IPS DF 6.9 (cell line): ENCODE measurements around the gene CCDC86.
A peak's percentile ranks its signal among the peaks of the same experiment; 100 is the strongest.

Experiments
- DNase-seq: peaks from one replicate; pipeline ENCODE4 v3.0.0-alpha.2; 2013; ENCODE audit warnings: low read depth, low spot score
- H3K27ac ChIP-seq: one replicate; pipeline ENCODE4 v1.5.1; 2013; ENCODE audit warnings: low read length, control low read depth
- H3K27me3 ChIP-seq: 2 replicates; pipeline ENCODE4 v1.6.1; 2013; ENCODE audit warnings: mild to moderate bottlenecking, low read length; ENCODE audit not compliant: control insufficient read depth, insufficient read depth
- H3K36me3 ChIP-seq: 2 replicates; pipeline ENCODE4 v1.6.1; 2013; ENCODE audit warnings: low read length; ENCODE audit not compliant: control insufficient read depth, insufficient read depth
- H3K4me1 ChIP-seq: 2 replicates; pipeline ENCODE4 v1.6.1; 2013; ENCODE audit warnings: low read length; ENCODE audit not compliant: control insufficient read depth, insufficient read depth
- H3K4me3 ChIP-seq: 2 replicates; pipeline ENCODE4 v1.5.1; 2013; ENCODE audit warnings: mild to moderate bottlenecking, low read length
- H3K9me3 ChIP-seq: 2 replicates; pipeline ENCODE4 v1.6.1; 2013; ENCODE audit warnings: low read length, inconsistent platforms; ENCODE audit not compliant: control insufficient read depth, insufficient read depth
- WGBS: extraction: QIAGEN DNeasy Blood & Tissue Kit; methylation state at CpG from one replicate; pipeline ENCODE4 v1.1.7; 2013; ENCODE audit warnings: mixed read lengths, missing lambda C conversion rate; ENCODE audit not compliant: insufficient read length, insufficient coverage; 5-methylcytosine and 5-hydroxymethylcytosine counted together

CCDC86 gene

GRCh38 chr11:60831143-60831500, 10.8 kb upstream of the CCDC86 start:
- H3K9me3 ChIP-seq = no peaks in the 10 kb centered on the region
- H3K4me3 ChIP-seq = no peak overlapping the region
- H3K36me3 ChIP-seq = no peaks in the 10 kb centered on the region
- no CpG with 5 or more reads among the region's 8 CpGs for WGBS
- H3K27me3 ChIP-seq = no peaks in the 10 kb centered on the region; the same call in 1 of the 2 replicates
- DNase-seq = no peak
- H3K4me1 ChIP-seq = no peaks in the 10 kb centered on the region
- H3K27ac ChIP-seq = no peak overlapping the region

- no peaks in the 10 kb centered on the region for H3K4me1 ChIP-seq
- WGBS = no CpG with 5 or more reads among the region's 7 CpGs
- H3K27ac ChIP-seq = no peak overlapping the region
- no peak for DNase-seq
- H3K9me3 ChIP-seq = no peaks in the 10 kb centered on the region
- H3K27me3 ChIP-seq = no peaks in the 10 kb centered on the region; the same call in 1 of the 2 replicates
- no peak overlapping the region for H3K4me3 ChIP-seq
- H3K36me3 ChIP-seq = no peaks in the 10 kb centered on the region
These were observed 10.3 kb upstream of the CCDC86 start for GRCh38 chr11:60831501-60832079.

GRCh38 chr11:60834742-60835533, 7.0 kb upstream of the CCDC86 start:
- no peak overlapping the region for H3K27ac ChIP-seq
- DNase-seq = no peak
- H3K36me3 ChIP-seq = no peaks in the 10 kb centered on the region
- no peaks in the 10 kb centered on the region; the same call in 1 of the 2 replicates for H3K27me3 ChIP-seq
- WGBS = no CpG with 5 or more reads among the region's 7 CpGs
- no peaks in the 10 kb centered on the region for H3K4me1 ChIP-seq
- H3K9me3 ChIP-seq = no peaks in the 10 kb centered on the region
- H3K4me3 ChIP-seq = no peak overlapping the region

- no peaks in the 10 kb centered on the region for H3K4me1 ChIP-seq
- no peaks in the 10 kb centered on the region for H3K36me3 ChIP-seq
- no peaks in the 10 kb centered on the region for H3K9me3 ChIP-seq
- DNase-seq = no peak
- H3K27ac ChIP-seq = no peak overlapping the region
- no CpG with 5 or more reads among the region's 3 CpGs for WGBS
- no peaks in the 10 kb centered on the region; the same call in 1 of the 2 replicates for H3K27me3 ChIP-seq
- no peak overlapping the region for H3K4me3 ChIP-seq
These were observed 6.4 kb upstream of the CCDC86 start for GRCh38 chr11:60835534-60835846.

GRCh38 chr11:60836866-60837515, 4.9 kb upstream of the CCDC86 start:
- Histone ChIP-seq H3K4me1 (no peaks in the 10 kb centered on the region), H3K27me3 (no peaks in the 10 kb centered on the region; the same call in 1 of the 2 replicates), H3K9me3 (no peaks in the 10 kb centered on the region), H3K4me3 (no peak overlapping the region), H3K36me3 (no peaks in the 10 kb centered on the region), H3K27ac (no peak overlapping the region)
- no CpG with 5 or more reads among the region's 9 CpGs for WGBS
- no peak for DNase-seq

GRCh38 chr11:60838132-60838531, 3.8 kb upstream of the CCDC86 start:
- Histone ChIP-seq H3K27ac (no peak overlapping the region), H3K9me3 (no peaks in the 10 kb centered on the region), H3K4me3 (no peak overlapping the region), H3K4me1 (no peaks in the 10 kb centered on the region), H3K36me3 (no peaks in the 10 kb centered on the region), H3K27me3 (no peaks in the 10 kb centered on the region; the same call in 1 of the 2 replicates)
- DNase-seq = no peak
- no CpG with 5 or more reads among the region's 7 CpGs for WGBS

- Histone ChIP-seq H3K9me3 (no peaks in the 10 kb centered on the region), H3K27me3 (no peaks in the 10 kb centered on the region), H3K36me3 (no peaks in the 10 kb centered on the region), H3K27ac (no peak overlapping the region), H3K4me3 (no peak overlapping the region), H3K4me1 (peaks cover 1% of the 10 kb centered on the region; the same call in 1 of the 2 replicates)
- DNase-seq = no peak
- no CpG with 5 or more reads among the region's 14 CpGs for WGBS
These were observed 1.2 kb upstream of the CCDC86 start for GRCh38 chr11:60840470-60841430.

GRCh38 chr11:60842668-60843600, 1.0 kb downstream of the CCDC86 start:
- Histone ChIP-seq H3K4me1 (peaks cover 1% of the 10 kb centered on the region; the same call in 1 of the 2 replicates), H3K27me3 (no peaks in the 10 kb centered on the region), H3K36me3 (no peaks in the 10 kb centered on the region; the same call in 1 of the 2 replicates), H3K4me3 (peak overlapping the region; percentile 87), H3K9me3 (no peaks in the 10 kb centered on the region), H3K27ac (no peak overlapping the region)
- no CpG with 5 or more reads among the region's 23 CpGs for WGBS
- DNase-seq = no peak

- Histone ChIP-seq H3K27ac (no peak overlapping the region), H3K27me3 (no peaks in the 10 kb centered on the region), H3K36me3 (peaks cover 12% of the 10 kb centered on the region), H3K4me1 (peaks cover 1% of the 10 kb centered on the region; the same call in 1 of the 2 replicates), H3K9me3 (no peaks in the 10 kb centered on the region), H3K4me3 (no peak overlapping the region)
- no peak for DNase-seq
- WGBS = no CpG with 5 or more reads among the region's 10 CpGs
These were observed 2.3 kb downstream of the CCDC86 start for GRCh38 chr11:60844045-60844869.
